PC-3 (cell line): Measurements from ENCODE around the gene TMEM52B. TPM values are rescaled to one million over a fixed set of nuclear protein-coding genes. Genes with fewer than 3 reads are reported as not detected.
"Not testable (repeated sequence)": the region's sequence is repeated elsewhere in the genome, so short reads cannot be mapped to it uniquely, and the experiment has no call there.

Source experiments
- ATAC-seq: fragments of 200-7000 bp; cut with Tn5 transposase; 2 replicates; pipeline ENCODE4 v1.9.1; 2020; ENCODE audit warnings: mild to moderate bottlenecking, moderate library complexity
- BruUV-seq: library from RNA; stranded (reverse); fragments of 400-500 nt; replicated peaks from 2 replicates; lab custom pipeline; 2021; lab: Mats Ljungman, UMichigan
- CTCF ChIA-PET: fragments of 300-600 bp; sonication (Branson Sonifier 250); formaldehyde crosslinking; loops from one replicate; lab custom pipeline; 2022; ENCODE audit warnings: antibody characterized with exemption; lab: Charles Lee
- POLR2A ChIA-PET: fragments of 300-600 bp; sonication (Branson Sonifier 250); formaldehyde crosslinking; loops from one replicate; lab custom pipeline; 2022; ENCODE audit warnings: antibody characterized with exemption; ENCODE audit not compliant: unreplicated experiment; lab: Charles Lee
- DNase-seq: peaks from one replicate; pipeline ENCODE4 v3.0.0-alpha.2; 2015
- H2AFZ ChIP-seq: fragments of 300-600 bp; sonication (generic); 2 replicates; pipeline ENCODE4 v1.6.0; 2016; ENCODE audit warnings: antibody characterized with exemption, low read length
- H3F3A ChIP-seq: fragments of 300-600 bp; sonication (generic); one replicate; pipeline ENCODE4 v1.6.0; 2017; ENCODE audit warnings: antibody characterized with exemption, low read length, control low read depth, mild to moderate bottlenecking; ENCODE audit not compliant: unreplicated experiment
- H3K27ac ChIP-seq: fragments of 300-600 bp; sonication (generic); 2 replicates; pipeline ENCODE4 v1.5.1; 2016; ENCODE audit warnings: mild to moderate bottlenecking, low read length
- H3K27me3 ChIP-seq: fragments of 300-600 bp; sonication (generic); 2 replicates; pipeline ENCODE4 v1.6.1; 2016; ENCODE audit warnings: low read length, mixed read lengths
- H3K36me3 ChIP-seq: fragments of 300-600 bp; sonication (generic); 2 replicates; pipeline ENCODE4 v1.6.1; 2016; ENCODE audit warnings: low read depth, mixed run types, low read length, mixed read lengths
- H3K4me1 ChIP-seq: fragments of 300-600 bp; sonication (generic); 2 replicates; pipeline ENCODE4 v1.5.1; 2016; ENCODE audit warnings: low read length; ENCODE audit not compliant: insufficient read depth
- H3K4me2 ChIP-seq: fragments of 300-600 bp; sonication (generic); 2 replicates; pipeline ENCODE4 v1.6.0; 2016; ENCODE audit warnings: low read length
- H3K4me3 ChIP-seq: fragments of 300-600 bp; sonication (generic); 2 replicates; pipeline ENCODE4 v1.5.1; 2016; ENCODE audit warnings: mild to moderate bottlenecking, low read length, mixed read lengths
- H3K79me2 ChIP-seq: fragments of 300-600 bp; sonication (generic); 2 replicates; pipeline ENCODE4 v1.6.1; 2017; ENCODE audit warnings: low read length, mixed read lengths
- H3K9ac ChIP-seq: fragments of 300-600 bp; sonication (generic); 2 replicates; pipeline ENCODE4 v1.6.0; 2016; ENCODE audit warnings: mild to moderate bottlenecking, low read length
- H3K9me2 ChIP-seq: fragments of 300-600 bp; sonication (generic); replicated peaks from 2 replicates; pipeline ENCODE4 v1.6.1; 2016; ENCODE audit warnings: mixed run types, low read length, mixed read lengths
- H3K9me3 ChIP-seq: fragments of 300-600 bp; sonication (generic); 2 replicates; pipeline ENCODE4 v1.6.1; 2016; ENCODE audit warnings: low read length, mixed read lengths
- H4K20me1 ChIP-seq: fragments of 300-600 bp; sonication (generic); 2 replicates; pipeline ENCODE4 v1.6.1; 2016; ENCODE audit warnings: low read length, mixed read lengths
- CTCF ChIP-seq: fragments of 300-600 bp; sonication (generic); conservative IDR thresholded peaks from 2 replicates; pipeline ENCODE4 v1.5.1; 2017; ENCODE audit warnings: antibody characterized with exemption, low read depth, mild to moderate bottlenecking, low read length
- EZH2 ChIP-seq: fragments of 300-600 bp; sonication (generic); IDR thresholded peaks from one replicate; pipeline ENCODE4 v1.6.1; 2017; ENCODE audit warnings: antibody characterized with exemption, mild to moderate bottlenecking, low read length; ENCODE audit not compliant: unreplicated experiment
- EZH2phosphoT487 ChIP-seq: fragments of 300-600 bp; sonication (generic); IDR thresholded peaks from 2 replicates; pipeline ENCODE4 v1.6.1; 2018; ENCODE audit warnings: mild to moderate bottlenecking, antibody characterized with exemption, low read length, borderline replicate concordance
- intact Hi-C: fragments of 100-400 bp; cut with micrococcal nuclease; formaldehyde crosslinking; loops from 2 replicates; pipeline ENCODE4 v1.9.0; 2023
- total RNA-seq: library from RNA; depleted of rRNA; stranded (reverse); fragments of >200 nt; gene quantifications from 2 replicates; pipeline ENCODE4 v1.2.3, GENCODE V29; 2014

TMEM52B gene
- total RNA-seq, 1 experiment from 2014 or later, result not detected

- Histone ChIP-seq H3K27me3 (no peaks in the 10 kb centered on the region), H3F3A (no peaks in the 10 kb centered on the region), H3K9ac (no peak overlapping the region), H3K27ac (no peak overlapping the region), H4K20me1 (no peaks in the 10 kb centered on the region), H3K36me3 (no peaks in the 10 kb centered on the region), H3K9me2 (no peaks in the 10 kb centered on the region), H3K4me1 (no peaks in the 10 kb centered on the region), H3K4me2 (no peak overlapping the region), H3K9me3 (no peaks in the 10 kb centered on the region), H2AFZ (no peak overlapping the region), H3K4me3 (no peak overlapping the region), H3K79me2 (no peaks in the 10 kb centered on the region)
- ChIA-PET CTCF (no interaction called here), POLR2A (no interaction called here)
- DNase-seq (no peak), ATAC-seq (no peak)
- BruUV-seq, result no TSS peak
- TF ChIP-seq EZH2 (no peak), EZH2phosphoT487 (no peak), CTCF (no peak)
- intact Hi-C loops, result no loop called here
Observed at GRCh38 chr12:10223208-10223607, 44.4 kb downstream of the TMEM52B start.

GRCh38 chr12:10225426-10225825, 46.6 kb downstream of the TMEM52B start:
- H3F3A ChIP-seq, BruUV-seq, H3K9me2 ChIP-seq, H3K9me3 ChIP-seq, H3K4me2 ChIP-seq, H3K27me3 ChIP-seq, POLR2A ChIA-PET, DNase-seq, H4K20me1 ChIP-seq, CTCF ChIA-PET, H3K27ac ChIP-seq, H3K9ac ChIP-seq, H3K4me1 ChIP-seq, ATAC-seq, H3K79me2 ChIP-seq, H3K4me3 ChIP-seq, H3K36me3 ChIP-seq, intact Hi-C loops, H2AFZ ChIP-seq: not testable (repeated sequence)

GRCh38 chr12:10226086-10226485, 47.3 kb downstream of the TMEM52B start:
- no TSS peak for BruUV-seq

More at GRCh38 chr12:10226086-10226485, 47.3 kb downstream of the TMEM52B start:
- Histone ChIP-seq H3F3A (no peaks in the 10 kb centered on the region), H4K20me1 (no peaks in the 10 kb centered on the region), H3K9ac (no peak overlapping the region), H3K4me3 (no peak overlapping the region), H3K27me3 (no peaks in the 10 kb centered on the region), H2AFZ (no peak overlapping the region), H3K27ac (no peak overlapping the region), H3K9me2 (no peaks in the 10 kb centered on the region), H3K9me3 (no peaks in the 10 kb centered on the region), H3K79me2 (no peaks in the 10 kb centered on the region), H3K4me1 (no peaks in the 10 kb centered on the region), H3K4me2 (no peak overlapping the region), H3K36me3 (no peaks in the 10 kb centered on the region)
- no peak for ATAC-seq
- ChIA-PET POLR2A (no interaction called here), CTCF (no interaction called here)
- DNase-seq, result no peak
- intact Hi-C loops, result no loop called here
- TF ChIP-seq CTCF (no peak), EZH2 (no peak), EZH2phosphoT487 (no peak)
